Lower lobe of right lung (tissue), 2 donors: ENCODE measurements around the gene AURKAIP1. TPM values are rescaled to one million over a fixed set of nuclear protein-coding genes. Genes with fewer than 3 reads are reported as not detected.

ENCODE experiments used
- ATAC-seq, 2 donors: fragments of 200-7000 bp; cut with Tn5 transposase; one replicate each; pipeline ENCODE4 v1.9.1; 2020 to 2022; ENCODE audit warnings: mild to moderate bottlenecking in 2 of 2, moderate library complexity in 2 of 2
- DNase-seq: peaks from one replicate; pipeline ENCODE4 v3.0.0-alpha.2; 2020
- H3K27ac ChIP-seq: fragments of 200-600 bp; one replicate; pipeline ENCODE4 v1.8.0; 2022
- H3K27me3 ChIP-seq: fragments of 200-600 bp; one replicate; pipeline ENCODE4 v1.8.0; 2022; ENCODE audit warnings: low read depth
- H3K36me3 ChIP-seq: fragments of 200-600 bp; one replicate; pipeline ENCODE4 v1.8.0; 2022; ENCODE audit warnings: mild to moderate bottlenecking
- H3K4me1 ChIP-seq: fragments of 200-600 bp; one replicate; pipeline ENCODE4 v1.8.0; 2022
- H3K4me3 ChIP-seq: fragments of 200-600 bp; one replicate; pipeline ENCODE4 v1.8.0; 2022; ENCODE audit warnings: mild to moderate bottlenecking
- H3K9me3 ChIP-seq: fragments of 200-600 bp; one replicate; pipeline ENCODE4 v1.8.0; 2022
- intact Hi-C: fragments of 100-400 bp; cut with DNase I; formaldehyde crosslinking; loops from one replicate; pipeline ENCODE4 v1.11.0; 2022
- long read RNA-seq: library from polyadenylated mRNA; unstranded; transcript quantifications from one replicate; pipeline ENCODE4 v2.0.0, GENCODE V29; 2021
- total RNA-seq: library from RNA; stranded (reverse); fragmentation: NEBNext Ultra II Directional; extraction: Animal tissue kit (Norgen Biotek cat#: 25700); gene quantifications from one replicate; pipeline ENCODE4 v1.2.1, GENCODE V29; 2021
- TF ChIP-seq, protein P1 (sequence below): fragments of 200-600 bp; IDR thresholded peaks from one replicate; pipeline ENCODE4 v1.8.0; 2022; ENCODE audit warnings: antibody characterized with exemption, mild to moderate bottlenecking
- donor health status: DM: no; HTN: yes; CAD: no; lungs with severe emphysema.

AURKAIP1 gene
- total RNA-seq = 82.4 TPM
- long read RNA-seq, transcript AURKAIP1-204 (4 exons, 875 nt) = minor isoform, 26 of 144 reads
- long read RNA-seq, transcript AURKAIP1-202 (4 exons, 1,047 nt) = major isoform, 81 of 144 reads
- long read RNA-seq, transcript AURKAIP1-203 (3 exons, 1,072 nt) = minor isoform, 7 of 144 reads
- long read RNA-seq, partial matches to known transcripts = 26 of 144 reads
- long read RNA-seq, other reads (novel, unspliced or antisense) = 2 of 144 reads

DNA sequence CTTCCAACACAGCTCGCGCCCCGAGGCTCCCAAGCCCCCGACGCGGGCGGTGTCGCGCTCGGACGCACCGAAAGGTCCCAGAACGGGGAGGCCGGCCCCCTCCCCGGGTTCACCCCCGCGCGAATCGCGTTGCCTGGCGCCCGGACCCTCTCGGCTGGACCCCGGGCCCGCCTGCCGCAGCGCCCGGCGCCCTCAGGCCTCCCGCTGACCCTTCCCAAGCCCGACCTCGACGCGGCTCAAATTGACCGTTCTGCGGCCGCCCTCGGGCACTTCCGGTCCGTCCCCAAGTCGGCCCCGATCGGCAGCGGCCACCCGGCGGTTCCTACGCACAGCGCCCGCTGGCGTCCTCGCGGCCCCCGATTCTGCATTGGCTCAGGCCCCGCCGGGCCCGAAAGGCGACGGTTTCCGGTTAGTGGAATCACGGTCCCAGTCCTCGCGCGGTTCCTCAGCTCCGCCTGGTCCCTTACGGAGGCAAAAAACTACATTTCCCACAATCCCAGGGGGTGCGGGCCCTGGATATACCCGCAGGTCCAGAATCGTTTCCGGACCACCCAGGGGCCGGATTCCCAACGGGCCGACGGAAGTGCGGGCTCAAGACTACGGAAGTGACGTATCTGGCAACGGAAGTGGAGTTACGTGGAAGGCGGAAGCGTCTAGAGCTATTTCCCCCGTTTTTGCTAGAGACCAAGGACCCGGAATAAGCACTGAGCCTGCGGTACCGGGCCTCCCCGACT lies at the start of gene AURKAIP1:
TSS of gene AURKAIP1 (minus strand) at position 279 of the 734 bp plus-strand sequence. CDS start 451 bp downstream, outside the sequence.
- intact Hi-C loops = no loop called here
- Histone ChIP-seq H3K4me1 (peaks cover 45% of the 10 kb centered on the region), H3K27me3 (no peaks in the 10 kb centered on the region), H3K4me3 (peak within 1 kb of the TSS; percentile 99), H3K9me3 (no peaks in the 10 kb centered on the region), H3K36me3 (peaks cover 18% of the 10 kb centered on the region), H3K27ac (peak within 1 kb of the TSS; percentile 97)
- TF ChIP-seq, protein P1, sequence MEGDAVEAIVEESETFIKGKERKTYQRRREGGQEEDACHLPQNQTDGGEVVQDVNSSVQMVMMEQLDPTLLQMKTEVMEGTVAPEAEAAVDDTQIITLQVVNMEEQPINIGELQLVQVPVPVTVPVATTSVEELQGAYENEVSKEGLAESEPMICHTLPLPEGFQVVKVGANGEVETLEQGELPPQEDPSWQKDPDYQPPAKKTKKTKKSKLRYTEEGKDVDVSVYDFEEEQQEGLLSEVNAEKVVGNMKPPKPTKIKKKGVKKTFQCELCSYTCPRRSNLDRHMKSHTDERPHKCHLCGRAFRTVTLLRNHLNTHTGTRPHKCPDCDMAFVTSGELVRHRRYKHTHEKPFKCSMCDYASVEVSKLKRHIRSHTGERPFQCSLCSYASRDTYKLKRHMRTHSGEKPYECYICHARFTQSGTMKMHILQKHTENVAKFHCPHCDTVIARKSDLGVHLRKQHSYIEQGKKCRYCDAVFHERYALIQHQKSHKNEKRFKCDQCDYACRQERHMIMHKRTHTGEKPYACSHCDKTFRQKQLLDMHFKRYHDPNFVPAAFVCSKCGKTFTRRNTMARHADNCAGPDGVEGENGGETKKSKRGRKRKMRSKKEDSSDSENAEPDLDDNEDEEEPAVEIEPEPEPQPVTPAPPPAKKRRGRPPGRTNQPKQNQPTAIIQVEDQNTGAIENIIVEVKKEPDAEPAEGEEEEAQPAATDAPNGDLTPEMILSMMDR = peak; percentile 51
- ATAC-seq = peak; percentile 95 to 96
- DNase-seq = peak; percentile 98

DNA sequence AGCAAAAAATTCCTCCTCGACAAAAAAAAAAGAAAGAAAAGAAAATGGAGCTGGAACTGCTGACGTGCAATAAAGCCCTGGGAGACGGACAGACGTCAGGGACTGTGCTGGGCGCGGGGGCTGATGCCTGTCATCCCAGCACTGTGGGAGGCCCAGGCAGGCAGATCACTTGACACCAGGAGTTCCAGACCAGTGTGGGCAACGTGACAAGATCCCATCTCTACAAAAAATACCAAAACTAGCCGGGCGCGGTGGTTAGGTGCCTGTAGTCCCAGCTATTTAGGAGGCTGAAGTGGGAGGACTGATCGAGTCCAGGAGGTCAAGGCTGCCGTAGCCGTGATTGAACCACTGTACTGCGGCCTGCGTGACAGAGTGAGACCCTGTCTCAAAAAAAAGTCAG lies 49.7 kb upstream of the AURKAIP1 start:
- Histone ChIP-seq H3K27ac (no peak overlapping the region), H3K27me3 (peaks cover 4% of the 10 kb centered on the region), H3K9me3 (no peaks in the 10 kb centered on the region), H3K36me3 (no peaks in the 10 kb centered on the region), H3K4me3 (no peak overlapping the region), H3K4me1 (peaks cover 8% of the 10 kb centered on the region)
- no peak for DNase-seq
- intact Hi-C loops = no loop called here
- ATAC-seq = no peak
- TF ChIP-seq, protein P1 = no peak

DNA sequence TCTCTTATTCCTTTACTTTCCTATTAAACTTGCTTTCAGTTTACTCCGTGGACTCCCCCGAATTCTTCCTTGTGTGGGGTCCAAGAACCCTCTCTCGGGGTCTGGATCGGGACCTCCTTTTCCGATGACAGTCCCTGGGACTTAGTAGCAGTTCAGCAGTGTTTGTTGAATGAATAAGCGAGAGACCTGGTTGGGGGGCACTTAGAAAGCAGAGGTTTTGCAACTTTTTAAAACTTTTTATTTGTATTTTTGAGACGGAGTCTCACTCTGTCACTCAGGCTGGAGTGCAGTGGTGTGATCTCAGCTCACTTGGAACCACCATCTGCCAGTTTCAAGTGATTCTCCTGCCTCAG lies 48.2 kb upstream of the AURKAIP1 start:
- Histone ChIP-seq H3K4me1 (peaks cover 14% of the 10 kb centered on the region), H3K9me3 (no peaks in the 10 kb centered on the region), H3K27me3 (peaks cover 4% of the 10 kb centered on the region), H3K27ac (no peak overlapping the region), H3K36me3 (no peaks in the 10 kb centered on the region), H3K4me3 (no peak overlapping the region)
- TF ChIP-seq, protein P1 = no peak
- no peak for DNase-seq
- no peak for ATAC-seq
- intact Hi-C loops = no loop called here

DNA sequence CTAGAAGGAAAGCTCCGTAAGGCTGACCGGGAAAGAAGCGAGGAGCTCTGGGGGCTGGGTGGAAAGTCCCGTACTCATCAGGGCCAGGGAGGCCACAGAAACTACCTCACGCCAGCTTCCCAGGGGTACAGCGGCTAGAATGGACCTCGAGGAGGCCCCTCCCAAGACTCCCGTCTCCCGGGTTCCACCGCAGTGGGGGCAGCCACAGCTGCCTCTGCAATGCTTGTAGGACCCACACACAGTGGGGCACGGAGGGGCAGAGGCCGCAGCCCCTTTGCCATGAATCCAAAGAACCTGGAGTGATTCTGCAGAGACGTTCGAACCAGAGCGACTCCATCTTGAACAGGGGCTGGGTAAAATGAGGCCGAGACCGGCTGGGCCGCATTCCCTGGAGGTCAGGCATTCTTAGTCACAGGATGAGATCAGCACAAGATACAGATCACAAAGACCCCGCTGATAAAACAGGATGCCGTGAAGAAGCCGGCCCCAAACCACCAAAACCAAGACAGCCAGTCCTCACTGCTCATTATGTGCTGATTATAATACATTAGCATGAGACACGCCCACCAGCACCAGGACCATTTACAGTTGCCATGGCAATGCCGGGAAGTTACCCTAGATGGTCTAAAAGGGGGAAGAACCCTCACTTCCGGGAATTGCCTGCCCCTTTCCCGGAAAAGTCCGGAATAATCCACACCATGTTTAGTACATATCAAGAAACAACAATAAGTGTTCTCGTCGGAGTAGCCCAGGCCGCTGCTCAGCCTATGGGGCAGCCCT lies 47.6 kb upstream of the AURKAIP1 start:
- H3K4me3 ChIP-seq = no peak overlapping the region
- DNase-seq = no peak
- intact Hi-C loops = no loop called here
- H3K27ac ChIP-seq = no peak overlapping the region
- H3K9me3 ChIP-seq = no peaks in the 10 kb centered on the region
- H3K4me1 ChIP-seq = peaks cover 14% of the 10 kb centered on the region
- TF ChIP-seq, protein P1 = no peak
- peaks cover 4% of the 10 kb centered on the region for H3K27me3 ChIP-seq
- ATAC-seq = no peak
- H3K36me3 ChIP-seq = no peaks in the 10 kb centered on the region

DNA sequence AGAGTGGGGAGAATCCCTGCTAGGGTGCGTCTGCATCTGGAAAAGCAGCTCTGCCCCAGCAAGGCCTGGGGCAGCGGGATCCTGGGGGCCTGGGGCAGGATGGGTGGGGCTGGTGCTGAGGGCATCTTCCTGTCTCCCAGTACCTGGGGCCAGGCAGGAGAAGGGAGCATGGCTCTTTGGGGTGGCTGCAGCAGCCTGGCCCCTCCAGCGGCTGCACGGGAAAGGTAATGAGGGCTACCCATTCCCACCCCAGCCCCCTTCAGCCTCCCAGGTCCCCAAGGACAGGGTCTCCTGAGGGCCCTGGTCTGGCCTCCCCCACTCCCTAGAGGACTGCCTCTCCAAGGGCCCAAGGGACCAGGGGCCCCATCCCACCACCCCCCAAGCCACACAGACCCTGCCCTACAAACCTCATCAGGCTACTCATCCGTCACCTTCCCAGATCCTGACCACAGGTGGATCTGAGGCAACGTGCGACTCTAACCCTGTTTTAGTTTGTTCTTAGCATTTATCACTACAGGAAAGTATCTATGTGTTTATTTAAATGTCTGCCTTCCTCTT lies 47.0 kb upstream of the AURKAIP1 start:
- no peaks in the 10 kb centered on the region for H3K9me3 ChIP-seq
- ATAC-seq (no peak), DNase-seq (no peak)
- peaks cover 14% of the 10 kb centered on the region for H3K4me1 ChIP-seq
- intact Hi-C loops = no loop called here
- peak overlapping the region; percentile 81 for H3K27ac ChIP-seq
- TF ChIP-seq, protein P1 = no peak
- H3K27me3 ChIP-seq = peaks cover 4% of the 10 kb centered on the region
- no peaks in the 10 kb centered on the region for H3K36me3 ChIP-seq
- H3K4me3 ChIP-seq = no peak overlapping the region
